Stomach smooth muscle (tissue), 2 donors: ENCODE results near the gene PITPNB.

Experiments
- H3K27ac ChIP-seq: one replicate; pipeline ENCODE4 v1.7.0; 2013; ENCODE audit warnings: mild to moderate bottlenecking, low read length, inconsistent platforms
- H3K27me3 ChIP-seq, 2 donors: one replicate each; pipeline ENCODE4 v1.7.0; 2013; ENCODE audit warnings: low read length in 2 of 2; ENCODE audit not compliant: insufficient read depth in 2 of 2, control insufficient read depth in 1 of 2
- H3K36me3 ChIP-seq, 2 donors: one replicate each; pipeline ENCODE4 v1.7.0; 2013; ENCODE audit warnings: low read length in 2 of 2; ENCODE audit not compliant: control insufficient read depth in 2 of 2, insufficient read depth in 2 of 2
- H3K4me1 ChIP-seq: one replicate; pipeline ENCODE4 v1.7.0; 2013; ENCODE audit warnings: low read length; ENCODE audit not compliant: control insufficient read depth, insufficient read depth
- H3K4me3 ChIP-seq, 2 donors: one replicate each; pipeline ENCODE4 v1.7.0; 2013; ENCODE audit warnings: low read length in 2 of 2
- H3K9ac ChIP-seq, 2 donors: one replicate each; pipeline ENCODE4 v1.7.0; 2013; ENCODE audit warnings: low read length in 2 of 2, mild to moderate bottlenecking in 1 of 2
- H3K9me3 ChIP-seq, 2 donors: one replicate each; pipeline ENCODE4 v1.7.0; 2013; ENCODE audit warnings: low read length in 2 of 2; ENCODE audit not compliant: control insufficient read depth in 2 of 2
- donor health status: healthy.
- donor health status: Pancreatic carcinoma.

PITPNB gene

DNA sequence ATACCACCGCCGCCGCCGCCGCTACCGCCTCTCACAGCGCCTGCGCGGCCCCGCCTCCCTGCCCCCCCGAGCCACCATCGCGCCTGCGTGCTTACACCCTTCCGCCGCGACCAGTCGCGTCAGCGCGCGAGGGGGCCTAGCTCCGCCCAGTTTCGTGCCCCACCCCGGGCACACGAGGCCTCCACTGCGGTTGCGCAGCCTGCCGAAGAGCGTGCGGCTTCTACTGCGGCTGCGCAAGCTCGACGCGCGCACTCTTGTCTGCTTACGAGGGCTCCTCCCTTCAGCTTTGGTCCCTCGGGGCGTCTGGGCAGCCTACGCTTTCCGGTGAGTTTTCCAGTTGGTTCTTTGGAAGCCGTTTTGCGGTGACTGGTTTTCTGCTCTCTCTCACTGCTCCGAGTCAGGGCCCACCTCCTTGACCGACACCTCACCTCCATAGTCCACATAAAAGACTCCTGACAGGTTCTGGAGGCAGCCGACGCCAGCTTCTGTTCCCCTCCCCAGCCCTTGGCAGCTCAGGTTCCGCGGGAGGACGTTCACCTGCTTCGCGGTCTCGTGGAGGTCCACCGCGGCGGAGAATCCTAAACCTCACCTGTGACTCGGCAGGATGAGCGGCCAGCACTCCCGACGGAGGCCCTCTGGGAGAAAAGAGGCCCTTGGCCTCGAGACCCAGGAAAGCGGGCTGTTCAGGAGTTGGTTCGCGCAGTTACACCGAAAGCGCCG is at the start of gene PITPNB:
PITPNB (minus strand) TSS at position 35 of the 720 bp plus-strand sequence. CDS start 65 bp downstream, outside the sequence.
- Histone ChIP-seq H3K27ac (peak within 1 kb of the TSS; percentile 96), H3K27me3 (no peaks in the 10 kb centered on the region), H3K36me3 (peaks cover 0 to 2% of the 10 kb centered on the region in 2 donors), H3K9ac (peak within 1 kb of the TSS; percentile 93 to 95), H3K9me3 (no peaks in the 10 kb centered on the region), H3K4me1 (peaks cover 14% of the 10 kb centered on the region), H3K4me3 (peak within 1 kb of the TSS; percentile 89 to 93)

GRCh38 chr22:27966168-27967064 is 47.4 kb upstream of the PITPNB start:
- no peaks in the 10 kb centered on the region for H3K36me3 ChIP-seq
- no peaks in the 10 kb centered on the region for H3K27me3 ChIP-seq
- H3K27ac ChIP-seq: no peak overlapping the region
- no peaks in the 10 kb centered on the region for H3K4me1 ChIP-seq
- H3K4me3 ChIP-seq: no peak overlapping the region
- H3K9me3 ChIP-seq: no peaks in the 10 kb centered on the region
- H3K9ac ChIP-seq: no peak overlapping the region

DNA sequence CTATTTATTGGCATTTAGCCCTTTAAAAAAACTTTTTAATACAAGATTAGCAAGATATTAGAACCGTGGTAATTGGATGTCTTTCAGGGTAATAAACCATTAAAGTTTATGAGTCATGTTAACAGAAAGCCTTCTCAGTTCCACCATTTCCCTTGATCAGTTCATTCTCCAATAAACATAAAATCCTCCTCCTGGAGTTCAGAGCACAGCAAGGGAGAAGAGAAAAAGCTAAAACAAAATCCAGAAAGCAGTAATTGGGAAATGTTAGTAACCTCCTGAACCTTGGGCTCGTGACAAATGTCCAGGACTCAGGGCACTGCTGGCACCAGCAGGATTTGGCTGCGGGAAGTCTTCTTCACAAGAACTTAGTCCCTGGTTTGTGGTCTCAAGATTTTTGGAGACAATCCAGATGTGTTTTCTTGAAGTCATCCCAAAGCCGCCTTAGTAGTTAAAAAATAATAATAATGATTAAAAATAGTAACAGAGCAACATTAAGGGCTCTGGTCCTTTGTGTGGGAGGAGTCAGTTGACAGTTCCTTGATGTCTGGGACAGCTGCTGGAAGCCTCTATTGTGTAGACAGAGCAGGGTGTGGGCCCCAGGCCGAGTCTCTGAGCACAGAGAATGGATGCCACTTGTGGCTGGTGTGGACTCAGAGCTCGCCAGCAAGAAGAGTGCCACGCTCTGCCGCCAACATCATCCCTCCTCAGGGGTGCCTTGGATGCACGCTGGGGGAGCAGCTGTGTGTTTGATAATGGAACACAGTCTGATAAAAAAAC is 43.4 kb upstream of the PITPNB start:
- no peaks in the 10 kb centered on the region for H3K27me3 ChIP-seq
- no peaks in the 10 kb centered on the region for H3K9me3 ChIP-seq
- H3K4me1 ChIP-seq: no peaks in the 10 kb centered on the region
- no peaks in the 10 kb centered on the region for H3K36me3 ChIP-seq
- H3K4me3 ChIP-seq: no peak overlapping the region
- H3K27ac ChIP-seq: no peak overlapping the region
- no peak overlapping the region for H3K9ac ChIP-seq

- no peaks in the 10 kb centered on the region for H3K36me3 ChIP-seq
- no peak overlapping the region for H3K27ac ChIP-seq
- H3K27me3 ChIP-seq: no peaks in the 10 kb centered on the region
- H3K9ac ChIP-seq: no peak overlapping the region
- H3K4me1 ChIP-seq: no peaks in the 10 kb centered on the region
- no peak overlapping the region for H3K4me3 ChIP-seq
- H3K9me3 ChIP-seq: no peaks in the 10 kb centered on the region
These were observed 42.6 kb upstream of the PITPNB start for GRCh38 chr22:27961680-27962079.

GRCh38 chr22:27961182-27961581 is 42.1 kb upstream of the PITPNB start:
- Histone ChIP-seq H3K27ac (no peak overlapping the region), H3K36me3 (no peaks in the 10 kb centered on the region), H3K9ac (no peak overlapping the region), H3K9me3 (no peaks in the 10 kb centered on the region), H3K4me1 (no peaks in the 10 kb centered on the region), H3K27me3 (no peaks in the 10 kb centered on the region), H3K4me3 (no peak overlapping the region)

DNA sequence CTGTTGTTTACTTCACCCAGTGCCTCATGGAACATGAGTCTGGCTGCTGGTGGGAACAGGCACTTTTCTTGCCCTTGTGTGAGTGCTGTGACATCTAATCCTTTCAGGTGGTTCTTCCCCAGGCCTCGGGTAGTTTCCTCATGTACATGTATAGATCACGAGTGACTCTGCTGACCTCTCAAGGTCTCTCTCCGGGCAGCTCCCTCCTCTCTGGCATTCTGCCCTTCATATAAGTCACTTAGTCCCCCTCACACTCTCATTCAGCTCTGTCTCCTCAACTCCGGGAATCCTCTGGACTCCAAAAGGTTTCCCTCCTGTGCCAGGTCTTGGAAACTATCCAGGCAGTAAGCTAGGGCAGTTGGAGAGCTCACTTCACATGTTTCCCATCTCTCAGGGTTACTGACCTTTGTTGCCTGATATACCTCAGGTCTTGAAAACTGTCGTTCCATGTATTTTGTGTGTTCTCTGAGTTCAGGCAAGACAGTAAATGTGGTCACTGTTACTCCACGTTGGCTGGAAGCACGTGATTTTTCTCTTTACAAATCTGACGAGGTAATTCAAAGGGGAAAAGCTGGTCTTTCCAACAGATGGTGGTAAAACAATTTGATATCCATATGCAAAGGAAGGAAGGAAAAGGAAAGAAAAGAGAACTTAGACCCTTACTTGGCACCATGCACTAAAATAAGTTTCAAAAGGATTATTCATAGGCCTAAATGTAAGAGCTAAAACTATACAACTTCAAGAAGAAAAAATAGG is 40.5 kb upstream of the PITPNB start:
- no peak overlapping the region for H3K4me3 ChIP-seq
- H3K36me3 ChIP-seq: no peaks in the 10 kb centered on the region
- no peaks in the 10 kb centered on the region for H3K4me1 ChIP-seq
- H3K9ac ChIP-seq: no peak overlapping the region
- H3K27me3 ChIP-seq: no peaks in the 10 kb centered on the region
- no peak overlapping the region for H3K27ac ChIP-seq
- no peaks in the 10 kb centered on the region for H3K9me3 ChIP-seq

GRCh38 chr22:27952779-27953178 is 33.7 kb upstream of the PITPNB start:
- no peak overlapping the region for H3K27ac ChIP-seq
- no peaks in the 10 kb centered on the region for H3K27me3 ChIP-seq
- no peak overlapping the region for H3K4me3 ChIP-seq
- no peaks in the 10 kb centered on the region for H3K9me3 ChIP-seq
- no peaks in the 10 kb centered on the region for H3K4me1 ChIP-seq
- peaks cover 0 to 3% of the 10 kb centered on the region in 2 donors for H3K36me3 ChIP-seq
- no peak overlapping the region for H3K9ac ChIP-seq

DNA sequence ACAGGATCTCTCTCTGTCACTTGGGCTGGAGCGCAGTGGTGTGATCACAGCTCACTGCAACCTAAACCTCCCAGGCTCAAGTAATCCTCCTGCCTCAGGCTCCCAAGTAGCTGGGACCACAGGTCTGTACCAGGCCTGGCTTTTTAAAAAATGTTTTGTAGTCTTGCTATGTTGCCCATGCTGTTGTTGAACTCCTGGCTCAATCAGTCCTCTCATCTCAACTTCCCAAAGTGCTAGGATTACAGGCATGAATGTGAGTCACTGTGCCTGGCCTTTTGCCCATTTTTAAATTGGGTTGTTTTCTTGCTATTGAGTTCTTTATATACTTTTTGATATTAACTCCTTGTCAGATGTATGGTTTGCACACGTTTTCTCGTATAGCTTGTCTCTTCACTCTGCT is 33.0 kb upstream of the PITPNB start:
- no peaks in the 10 kb centered on the region for H3K27me3 ChIP-seq
- peaks cover 0 to 3% of the 10 kb centered on the region in 2 donors for H3K36me3 ChIP-seq
- H3K4me3 ChIP-seq: no peak overlapping the region
- H3K9me3 ChIP-seq: no peaks in the 10 kb centered on the region
- no peak overlapping the region for H3K9ac ChIP-seq
- no peak overlapping the region for H3K27ac ChIP-seq
- H3K4me1 ChIP-seq: no peaks in the 10 kb centered on the region

DNA sequence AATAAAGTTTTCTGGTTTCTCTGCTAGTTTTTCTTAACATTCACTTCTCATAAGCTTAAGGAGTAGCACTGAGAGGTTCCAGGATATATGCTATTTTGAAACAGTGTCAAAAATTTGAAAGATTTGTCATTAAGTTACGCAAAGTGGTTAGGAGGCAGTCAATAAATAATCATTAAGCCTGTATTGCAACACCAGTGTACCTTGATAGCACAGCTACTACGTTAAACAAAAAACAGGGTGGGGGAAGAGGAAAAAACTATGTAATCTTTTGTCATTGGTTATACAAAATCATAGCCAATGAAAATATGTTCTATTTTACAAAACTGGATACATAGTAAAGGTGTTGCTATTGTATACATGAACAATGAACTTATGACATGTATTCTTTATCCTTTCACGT is 30.4 kb upstream of the PITPNB start:
- H3K27me3 ChIP-seq: no peaks in the 10 kb centered on the region
- H3K9ac ChIP-seq: no peak overlapping the region
- H3K4me1 ChIP-seq: no peaks in the 10 kb centered on the region
- no peak overlapping the region for H3K27ac ChIP-seq
- H3K36me3 ChIP-seq: peaks cover 0 to 3% of the 10 kb centered on the region in 2 donors
- H3K4me3 ChIP-seq: no peak overlapping the region
- H3K9me3 ChIP-seq: no peaks in the 10 kb centered on the region

DNA sequence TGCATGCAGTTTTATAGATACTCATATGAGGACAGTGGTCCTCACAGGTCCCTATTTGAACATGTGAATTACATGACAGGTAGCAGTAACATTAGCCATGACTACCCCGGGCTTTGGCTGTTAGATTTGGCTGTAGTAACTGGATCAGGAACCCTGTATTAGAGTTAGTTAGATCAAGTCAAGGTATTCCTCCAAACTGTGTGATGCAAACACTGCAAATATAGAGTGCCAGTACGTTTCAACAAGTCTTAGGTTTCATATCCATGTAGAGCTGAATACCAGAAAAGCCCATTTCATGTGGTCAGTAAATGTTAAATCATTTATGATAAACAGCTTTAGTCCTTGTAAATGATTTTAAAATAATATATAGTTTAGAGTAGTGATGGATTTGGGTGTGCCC is 29.5 kb upstream of the PITPNB start:
- Histone ChIP-seq H3K9ac (no peak overlapping the region), H3K9me3 (no peaks in the 10 kb centered on the region), H3K4me3 (no peak overlapping the region), H3K36me3 (peaks cover 0 to 3% of the 10 kb centered on the region in 2 donors), H3K4me1 (no peaks in the 10 kb centered on the region), H3K27me3 (no peaks in the 10 kb centered on the region), H3K27ac (no peak overlapping the region)
